Right lobe of liver (tissue), 4 donors: ENCODE results near the gene RPL22.

Source experiments
- POLR2A ChIP-seq: fragments of 450-650 bp; IDR thresholded peaks from one replicate; pipeline ENCODE4 v1.6.1; 2017; ENCODE audit warnings: antibody characterized with exemption, mild to moderate bottlenecking
- TF ChIP-seq, protein P1 (sequence below), 4 donors: fragments of 200-600 bp in 3 of 4; fragments of 450-650 bp in 1 of 4; IDR thresholded peaks; one replicate each; pipeline versions ENCODE4 v1.5.1 to v1.8.0; 2016 to 2022; ENCODE audit warnings: antibody characterized with exemption in 4 of 4, mild to moderate bottlenecking in 2 of 4
- donor health status: DM: no; HTN: no; CAD: no.
- donor health status: DM: no; HTN: no; CAD: no.
- donor health status: DM: no; HTN: yes; CAD: no.

DNA sequence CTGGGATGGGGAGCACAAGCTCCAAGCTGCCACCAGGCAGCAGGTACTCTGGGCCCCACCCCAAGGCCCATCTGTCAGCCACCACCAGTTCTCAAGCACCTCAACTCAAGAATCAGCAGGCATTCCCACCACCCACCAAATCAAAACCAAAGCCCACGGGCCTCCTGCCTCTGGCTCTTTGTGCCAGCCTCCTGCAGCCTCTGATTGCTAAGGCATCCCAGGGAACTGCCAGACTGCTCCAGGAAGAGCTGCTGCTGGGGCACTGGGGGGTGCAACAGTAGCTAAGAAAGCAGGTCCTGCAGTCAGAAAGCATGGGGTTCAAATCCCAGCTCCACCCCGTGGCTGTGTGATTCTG lies 54.0 kb downstream of the RPL22 start:
- TF ChIP-seq, protein P1, sequence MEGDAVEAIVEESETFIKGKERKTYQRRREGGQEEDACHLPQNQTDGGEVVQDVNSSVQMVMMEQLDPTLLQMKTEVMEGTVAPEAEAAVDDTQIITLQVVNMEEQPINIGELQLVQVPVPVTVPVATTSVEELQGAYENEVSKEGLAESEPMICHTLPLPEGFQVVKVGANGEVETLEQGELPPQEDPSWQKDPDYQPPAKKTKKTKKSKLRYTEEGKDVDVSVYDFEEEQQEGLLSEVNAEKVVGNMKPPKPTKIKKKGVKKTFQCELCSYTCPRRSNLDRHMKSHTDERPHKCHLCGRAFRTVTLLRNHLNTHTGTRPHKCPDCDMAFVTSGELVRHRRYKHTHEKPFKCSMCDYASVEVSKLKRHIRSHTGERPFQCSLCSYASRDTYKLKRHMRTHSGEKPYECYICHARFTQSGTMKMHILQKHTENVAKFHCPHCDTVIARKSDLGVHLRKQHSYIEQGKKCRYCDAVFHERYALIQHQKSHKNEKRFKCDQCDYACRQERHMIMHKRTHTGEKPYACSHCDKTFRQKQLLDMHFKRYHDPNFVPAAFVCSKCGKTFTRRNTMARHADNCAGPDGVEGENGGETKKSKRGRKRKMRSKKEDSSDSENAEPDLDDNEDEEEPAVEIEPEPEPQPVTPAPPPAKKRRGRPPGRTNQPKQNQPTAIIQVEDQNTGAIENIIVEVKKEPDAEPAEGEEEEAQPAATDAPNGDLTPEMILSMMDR (IDR thresholded peaks at IDR 0.05): no peak
- TF ChIP-seq POLR2A: no peak
